CD14-positive monocyte (primary cell): ENCODE data around the gene EEPD1. TPM values are rescaled to one million over a fixed set of nuclear protein-coding genes. Genes with fewer than 3 reads are reported as not detected.
"Not testable (repeated sequence)": the region's sequence is repeated elsewhere in the genome, so short reads cannot be mapped to it uniquely, and the experiment has no call there.

ENCODE experiments used
- DNase-seq, 3 donors: peaks; one replicate each; pipeline ENCODE4 v3.0.0-alpha.2; 2011 to 2022
- H2AFZ ChIP-seq: 2 replicates; pipeline ENCODE4 v1.6.0; 2012; ENCODE audit warnings: mild to moderate bottlenecking, low read depth, low read length, inconsistent platforms; ENCODE audit not compliant: insufficient read depth, poor library complexity, severe bottlenecking
- H3K27ac ChIP-seq, 2 donors: 1 replicate in 1 of 2; 2 replicates in 1 of 2; pipeline ENCODE4 v1.5.1; 2012 to 2013; ENCODE audit warnings: low read length in 2 of 2, control low read depth in 1 of 2, inconsistent platforms in 1 of 2, low read depth in 1 of 2, mild to moderate bottlenecking in 1 of 2
- H3K27me3 ChIP-seq, 2 donors: one replicate each; pipeline versions ENCODE4 v1.6.0 to v1.6.1; 2011 to 2013; ENCODE audit warnings: low read length in 2 of 2; ENCODE audit not compliant: control insufficient read depth in 2 of 2, insufficient read depth in 2 of 2
- H3K36me3 ChIP-seq, 2 donors: replicated peaks in 1 of 2; 1 replicate in 1 of 2; 2 replicates in 1 of 2; pipeline versions ENCODE4 v1.5.1 to v1.6.1; 2012 to 2013; ENCODE audit warnings: low read length in 2 of 2, control low read depth in 1 of 2, inconsistent platforms in 1 of 2, mild to moderate bottlenecking in 1 of 2; ENCODE audit not compliant: insufficient read depth in 2 of 2, control insufficient read depth in 1 of 2
- H3K4me1 ChIP-seq, 2 donors: 1 replicate in 1 of 2; 2 replicates in 1 of 2; pipeline versions ENCODE4 v1.5.1 to v1.6.1; 2012 to 2013; ENCODE audit warnings: low read length in 2 of 2, control low read depth in 1 of 2, inconsistent platforms in 1 of 2, mild to moderate bottlenecking in 1 of 2, moderate library complexity in 1 of 2; ENCODE audit not compliant: insufficient read depth in 2 of 2, control insufficient read depth in 1 of 2
- H3K4me2 ChIP-seq: replicated peaks from 2 replicates; pipeline ENCODE3; 2012; ENCODE audit warnings: low read length, moderate library complexity, mild to moderate bottlenecking; ENCODE audit not compliant: poor library complexity, severe bottlenecking; ENCODE audit errors: extremely low read depth
- H3K4me3 ChIP-seq, 3 experiments: fragments of 200-600 bp in 1 of 3; sonication (generic) in 1 of 3; replicated peaks in 1 of 3; 1 replicate in 2 of 3; 2 replicates in 1 of 3; pipeline ENCODE4 v1.5.1; 2011 to 2013; ENCODE audit warnings: low read length in 3 of 3, mild to moderate bottlenecking in 3 of 3, control low read depth in 2 of 3, low read depth in 2 of 3, inconsistent platforms in 1 of 3, moderate library complexity in 1 of 3
- H3K79me2 ChIP-seq: 2 replicates; pipeline ENCODE4 v1.6.0; 2012; ENCODE audit warnings: mild to moderate bottlenecking, control low read depth, inconsistent platforms, low read length, moderate library complexity; ENCODE audit not compliant: insufficient read depth
- H3K9ac ChIP-seq: 2 replicates; pipeline ENCODE4 v1.6.0; 2017; ENCODE audit warnings: low read length, mild to moderate bottlenecking; ENCODE audit not compliant: insufficient read depth, poor library complexity, severe bottlenecking
- H3K9me3 ChIP-seq, 2 donors: replicated peaks in 1 of 2; 1 replicate in 1 of 2; 2 replicates in 1 of 2; pipeline versions ENCODE4 v1.5.1 to v1.6.1; 2012 to 2013; ENCODE audit warnings: low read length in 2 of 2, control low read depth in 1 of 2; ENCODE audit not compliant: control insufficient read depth in 1 of 2, insufficient read depth in 1 of 2
- H4K20me1 ChIP-seq: 2 replicates; pipeline ENCODE4 v1.6.0; 2012; ENCODE audit warnings: mild to moderate bottlenecking, low read length, control low read depth, moderate library complexity; ENCODE audit not compliant: insufficient read depth
- H3K27ac Mint-ChIP-seq, 7 donors: one replicate each; pipeline ENCODE4 v1.8.0; 2020; ENCODE audit warnings: mild to moderate bottlenecking in 7 of 7, mixed read lengths in 7 of 7, moderate library complexity in 6 of 7, inconsistent platforms in 2 of 7
- H3K27me3 Mint-ChIP-seq, 3 donors: one replicate each; pipeline ENCODE4 v1.8.0; 2021 to 2022; ENCODE audit warnings: low read depth in 3 of 3, mild to moderate bottlenecking in 3 of 3, mixed read lengths in 3 of 3, moderate library complexity in 3 of 3, inconsistent platforms in 1 of 3
- H3K36me3 Mint-ChIP-seq, 2 donors: one replicate each; pipeline ENCODE4 v1.8.0; 2020; ENCODE audit warnings: mixed read lengths in 2 of 2, inconsistent platforms in 1 of 2, mild to moderate bottlenecking in 1 of 2
- H3K4me1 Mint-ChIP-seq: one replicate; pipeline ENCODE4 v1.8.0; 2020; ENCODE audit warnings: mild to moderate bottlenecking, mixed read lengths
- H3K4me3 Mint-ChIP-seq, 2 donors: one replicate each; pipeline ENCODE4 v1.8.0; 2020; ENCODE audit warnings: mild to moderate bottlenecking in 2 of 2, mixed read lengths in 2 of 2, moderate library complexity in 1 of 2
- H3K9me3 Mint-ChIP-seq, 7 donors: one replicate each; pipeline ENCODE4 v1.8.0; 2020 to 2022; ENCODE audit warnings: mixed read lengths in 7 of 7, mild to moderate bottlenecking in 6 of 7, moderate library complexity in 6 of 7, inconsistent platforms in 2 of 7
- CTCF ChIP-seq: fragments of 200-600 bp; IDR thresholded peaks from one replicate; pipeline ENCODE4 v1.8.0; 2022; ENCODE audit warnings: antibody characterized with exemption, mild to moderate bottlenecking
- WGBS: methylation state at CpG from one replicate; pipeline ENCODE4 v1.1.5; 2013; ENCODE audit warnings: missing lambda C conversion rate; ENCODE audit not compliant: insufficient coverage; 5-methylcytosine and 5-hydroxymethylcytosine counted together
- intact Hi-C, 2 donors: fragments of 100-400 bp; cut with micrococcal nuclease; formaldehyde crosslinking; loops; one replicate each; pipeline versions ENCODE4 v1.15.0 to v1.15.1; 2023
- polyA plus RNA-seq, 3 donors: library from polyadenylated mRNA; depleted of rRNA in 1 of 3; unstranded in 2 of 3; stranded (reverse) in 1 of 3; fragments of 300-500 nt in 2 of 3; fragments of >200 nt in 1 of 3; fragmentation: Illumina TruSeq in 2 of 3; gene quantifications; 1 replicate in 2 of 3; 2 replicates in 1 of 3; pipeline ENCODE4 v1.2.3, GENCODE V29; 2012 to 2021

Gene EEPD1
- polyA plus RNA-seq, 3 donors = 8.6 to 14.4 (median 12.6) TPM

GRCh38 chr7:36148422-36149065, 4.5 kb upstream of the EEPD1 start:
- H3K4me2 ChIP-seq = no peak overlapping the region
- H3K4me1 Mint-ChIP-seq = peaks cover 15% of the 10 kb centered on the region
- H3K4me3 Mint-ChIP-seq = no peak overlapping the region
- DNase-seq = no peak
- peaks cover 3% of the 10 kb centered on the region for H3K79me2 ChIP-seq
- H3K36me3 Mint-ChIP-seq = no peaks in the 10 kb centered on the region
- intact Hi-C loops = no loop called here
- peaks cover 4 to 25% of the 10 kb centered on the region in 2 donors for H3K4me1 ChIP-seq
- no peak overlapping the region for H3K27ac ChIP-seq
- no peaks in the 10 kb centered on the region for H3K36me3 ChIP-seq
- H3K27me3 Mint-ChIP-seq = peaks cover 0 to 4% (median 3%) of the 10 kb centered on the region in 3 donors
- H3K9me3 Mint-ChIP-seq = no peaks in the 10 kb centered on the region
- peaks cover 0 to 5% of the 10 kb centered on the region in 2 donors for H3K9me3 ChIP-seq
- no peak overlapping the region for H3K4me3 ChIP-seq
- no peak overlapping the region for H3K9ac ChIP-seq
- 100% methylated on average over 1 of the region's 4 CpGs for WGBS
- peak overlapping the region; percentile 24 for H2AFZ ChIP-seq
- no peaks in the 10 kb centered on the region for H3K27me3 ChIP-seq
- H4K20me1 ChIP-seq = no peaks in the 10 kb centered on the region
- TF ChIP-seq CTCF = no peak
- no peak overlapping the region for H3K27ac Mint-ChIP-seq

GRCh38 chr7:36149240-36149639, 3.8 kb upstream of the EEPD1 start:
- H3K4me2 ChIP-seq, intact Hi-C loops: not testable (repeated sequence)
- no CpG with 5 or more reads among the region's 2 CpGs for WGBS

More at GRCh38 chr7:36149240-36149639, 3.8 kb upstream of the EEPD1 start:
- H3K9ac ChIP-seq, H3K4me3 Mint-ChIP-seq, H3K36me3 Mint-ChIP-seq, DNase-seq, H4K20me1 ChIP-seq, H3K9me3 Mint-ChIP-seq, H3K27ac ChIP-seq, H3K27ac Mint-ChIP-seq, H3K27me3 ChIP-seq, H3K27me3 Mint-ChIP-seq, H2AFZ ChIP-seq, H3K36me3 ChIP-seq, H3K4me3 ChIP-seq, H3K9me3 ChIP-seq: not testable (repeated sequence)
- H3K4me1 ChIP-seq = peaks cover 11 to 27% of the 10 kb centered on the region in 2 donors
- peaks cover 10% of the 10 kb centered on the region for H3K79me2 ChIP-seq
- H3K4me1 Mint-ChIP-seq = peaks cover 19% of the 10 kb centered on the region
